ENCODE results near the gene ADORA2B.
"Not testable (repeated sequence)": the region's sequence is repeated elsewhere in the genome, so short reads cannot be mapped to it uniquely, and the experiment has no call there.

ADORA2B gene

GRCh38 chr17:15944759-15945526 lies at the start of gene ADORA2B:
ADORA2B (plus strand) TSS chr17:15945130; CDS start chr17:15945249, 119 bp downstream.
- DNase-seq = peak; percentile 8

DNA sequence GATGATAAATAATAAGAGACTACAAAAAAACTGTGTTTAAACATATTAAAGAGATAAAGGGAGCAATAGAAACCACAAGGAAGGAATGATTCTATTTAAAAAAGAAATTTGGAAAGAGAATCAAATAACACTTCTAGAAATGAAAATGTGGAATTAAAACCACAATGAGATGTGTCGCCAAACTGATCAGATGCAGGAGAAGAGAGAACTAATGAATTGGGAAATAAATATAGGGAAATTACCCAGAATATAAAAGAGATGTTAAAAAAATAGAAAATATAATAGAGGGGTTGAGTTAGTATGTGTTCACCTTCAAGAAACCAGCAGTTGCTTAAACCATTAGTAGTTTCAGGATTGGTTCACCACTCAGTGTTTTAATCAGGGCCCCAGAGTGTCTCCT lies 48.7 kb upstream of the ADORA2B start:
- no peak for DNase-seq

- no peak for DNase-seq
These were observed 48.1 kb upstream of the ADORA2B start for GRCh38 chr17:15896834-15897233.

DNA sequence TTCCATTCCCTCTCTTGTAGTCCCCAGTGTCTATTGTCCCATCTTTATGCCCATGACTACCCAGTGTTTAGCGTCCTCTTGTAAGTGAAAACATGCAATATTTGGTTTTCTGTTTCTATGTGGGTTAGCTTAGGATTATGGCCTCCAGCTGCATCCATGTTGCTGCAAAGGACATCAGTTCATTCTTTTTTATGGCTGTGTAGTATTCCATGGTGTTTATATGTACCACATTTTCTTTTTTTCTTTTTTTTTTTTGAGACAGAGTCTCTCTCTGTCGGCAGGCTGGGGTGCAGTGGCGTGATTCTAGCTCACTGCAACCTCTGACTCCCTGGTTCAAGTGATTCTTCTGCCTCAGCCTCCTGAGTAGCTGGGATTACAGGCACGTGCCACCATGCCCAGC lies 45.3 kb upstream of the ADORA2B start:
- not testable (repeated sequence) for DNase-seq

GRCh38 chr17:15900871-15901270 lies 44.1 kb upstream of the ADORA2B start:
- peak; percentile 53 for DNase-seq

GRCh38 chr17:15905236-15905635 lies 39.7 kb upstream of the ADORA2B start:
- not testable (repeated sequence) for DNase-seq

GRCh38 chr17:15907290-15907689 lies 37.6 kb upstream of the ADORA2B start:
- no peak for DNase-seq

- no peak for DNase-seq
These were observed 36.6 kb upstream of the ADORA2B start for GRCh38 chr17:15908378-15908777.

DNA sequence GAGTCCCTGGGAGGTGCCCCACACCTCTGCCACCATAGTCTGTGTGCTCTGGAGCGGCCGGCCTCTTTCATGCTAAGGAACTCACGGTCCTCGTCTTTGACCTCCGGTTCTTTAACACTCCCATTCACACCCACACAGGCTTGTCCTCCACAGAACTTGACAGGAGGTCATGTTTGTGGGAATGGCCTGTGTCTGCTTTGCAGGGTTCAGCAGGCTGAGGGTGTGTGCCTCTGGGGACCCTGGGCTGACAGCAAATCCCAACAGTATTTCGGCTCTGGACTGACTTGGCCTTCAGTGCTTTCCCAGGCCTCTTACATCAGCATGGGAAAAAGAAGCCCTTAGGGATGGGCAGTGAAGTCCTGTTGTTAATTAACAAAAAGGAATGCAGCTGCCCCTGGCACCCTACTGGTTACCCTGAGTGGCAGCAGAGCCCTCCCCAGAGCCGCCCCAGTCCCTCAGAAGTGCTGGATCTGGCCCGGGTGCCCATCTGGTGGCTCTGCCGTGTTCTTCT lies 35.4 kb upstream of the ADORA2B start:
- DNase-seq = no peak

GRCh38 chr17:15910791-15911190 lies 34.1 kb upstream of the ADORA2B start:
- DNase-seq = no peak

GRCh38 chr17:15911701-15912100 lies 33.2 kb upstream of the ADORA2B start:
- DNase-seq = not testable (repeated sequence)

GRCh38 chr17:15912416-15912955 lies 32.4 kb upstream of the ADORA2B start:
- DNase-seq = no peak

DNA sequence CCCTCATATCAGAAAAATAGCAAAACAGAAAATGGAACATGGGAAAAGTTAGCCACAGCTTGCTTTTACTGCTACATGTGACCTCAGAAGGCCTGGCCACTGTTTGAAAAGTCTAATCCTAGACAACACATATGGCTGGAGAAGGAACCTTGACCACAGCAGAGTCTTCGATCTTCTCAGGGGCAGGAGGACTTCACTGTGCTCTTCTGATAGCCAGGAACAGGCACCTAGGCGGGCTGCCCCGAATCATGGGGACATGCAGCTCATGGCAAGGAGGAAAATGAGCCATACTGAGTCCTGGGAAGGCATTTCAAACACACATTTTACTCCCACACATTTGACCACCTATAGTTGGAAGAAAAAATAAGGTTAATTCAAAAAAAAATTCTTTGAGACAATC lies 31.1 kb upstream of the ADORA2B start:
- DNase-seq = no peak

DNA sequence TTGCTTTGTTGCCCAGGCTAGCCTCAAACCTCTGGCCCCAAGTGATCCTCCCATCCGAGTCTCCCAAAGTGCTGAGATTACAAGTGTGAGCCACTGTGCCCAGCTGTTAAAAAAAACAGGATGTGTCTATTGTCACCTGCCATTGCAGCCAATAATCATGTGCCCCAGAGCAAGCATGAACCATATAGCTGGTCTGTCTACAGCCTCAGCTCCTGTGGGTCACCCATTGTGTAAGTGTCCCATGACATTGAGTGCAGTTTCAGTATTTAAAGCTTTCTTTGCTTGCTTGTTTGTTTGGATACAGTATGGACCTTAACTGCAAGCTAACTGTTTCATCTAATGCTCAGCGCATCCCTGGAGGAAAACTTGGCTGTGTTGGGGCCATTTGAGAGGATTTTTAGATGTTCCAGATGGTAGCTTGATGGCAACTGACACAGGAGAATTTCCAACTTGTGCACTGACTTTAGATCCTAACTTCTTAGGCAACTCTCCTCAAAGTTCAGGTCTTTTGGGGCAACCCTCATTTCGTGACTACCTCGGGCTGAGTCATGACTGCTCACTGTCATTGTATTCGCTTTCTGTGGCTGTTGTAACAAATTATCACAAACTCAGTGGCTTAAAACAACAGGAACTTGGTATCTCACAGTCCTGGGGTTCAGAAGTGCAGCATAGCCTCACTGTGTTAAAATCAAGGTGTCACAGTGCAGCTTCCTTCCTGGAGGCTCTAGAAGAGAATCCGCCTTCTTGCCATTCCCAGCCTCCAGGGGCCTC lies 30.3 kb upstream of the ADORA2B start:
- no peak for DNase-seq

DNA sequence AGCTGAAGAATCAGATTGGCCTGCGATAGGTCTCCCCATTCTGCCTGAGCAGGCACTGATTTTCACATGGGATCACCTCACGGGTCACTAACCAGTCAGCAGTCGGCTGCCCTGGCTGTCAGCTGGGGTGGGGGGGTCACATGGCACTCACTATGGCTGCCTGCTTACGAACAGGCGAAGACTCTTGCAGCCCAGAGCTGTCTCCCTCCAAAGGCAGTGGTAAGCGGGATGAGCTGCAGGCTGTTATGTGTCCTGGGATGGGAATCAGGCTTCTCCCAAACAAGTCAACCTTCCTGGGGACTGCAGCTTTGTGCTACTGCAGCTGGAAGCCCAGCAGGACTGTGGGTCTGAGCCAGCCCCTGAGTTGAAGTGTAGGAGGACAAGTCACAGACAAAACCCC lies 29.0 kb upstream of the ADORA2B start:
- no peak for DNase-seq

DNA sequence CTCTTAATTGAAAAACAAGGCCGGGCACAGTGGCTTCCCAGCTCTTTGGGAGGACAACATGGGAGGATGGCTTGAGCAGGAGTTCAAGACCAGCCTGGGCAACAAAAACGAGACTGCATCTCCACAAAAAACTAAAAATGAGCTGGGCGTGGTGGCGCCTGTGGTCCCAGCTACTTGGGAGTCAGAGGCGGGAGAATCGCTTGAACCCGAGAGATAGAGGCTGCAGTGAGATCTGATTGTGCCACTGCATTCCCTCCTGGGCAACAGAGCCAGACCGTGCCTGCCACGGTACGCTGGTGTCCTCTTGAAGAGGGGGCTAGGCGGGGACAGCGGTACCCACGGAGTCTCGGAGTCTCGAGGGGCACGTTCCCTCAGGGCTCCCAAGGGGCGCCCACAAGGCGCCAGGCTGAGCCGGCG lies 27.9 kb upstream of the ADORA2B start:
- no peak for DNase-seq

- DNase-seq = no peak
These were observed 27.4 kb upstream of the ADORA2B start for GRCh38 chr17:15917438-15918027.

DNA sequence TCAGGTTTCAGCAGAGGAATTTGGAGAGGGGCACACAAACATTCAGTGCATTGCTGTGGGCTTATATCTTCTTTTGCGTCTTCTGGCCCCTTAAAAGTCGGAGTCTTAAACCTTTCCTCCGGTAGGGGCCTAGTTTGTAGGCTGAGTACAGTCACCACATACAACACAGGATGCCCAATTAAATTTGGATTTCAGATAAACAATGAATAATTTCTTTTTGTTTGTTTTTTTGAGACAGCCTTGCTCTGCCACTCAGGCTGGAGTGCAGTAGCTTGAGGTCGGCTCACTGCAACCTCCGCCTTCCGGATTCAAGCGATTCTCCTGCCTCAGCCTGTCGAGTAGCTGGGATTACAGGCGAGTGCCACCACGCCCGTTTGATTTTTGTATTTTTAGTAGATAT lies 26.7 kb upstream of the ADORA2B start:
- DNase-seq = no peak

DNA sequence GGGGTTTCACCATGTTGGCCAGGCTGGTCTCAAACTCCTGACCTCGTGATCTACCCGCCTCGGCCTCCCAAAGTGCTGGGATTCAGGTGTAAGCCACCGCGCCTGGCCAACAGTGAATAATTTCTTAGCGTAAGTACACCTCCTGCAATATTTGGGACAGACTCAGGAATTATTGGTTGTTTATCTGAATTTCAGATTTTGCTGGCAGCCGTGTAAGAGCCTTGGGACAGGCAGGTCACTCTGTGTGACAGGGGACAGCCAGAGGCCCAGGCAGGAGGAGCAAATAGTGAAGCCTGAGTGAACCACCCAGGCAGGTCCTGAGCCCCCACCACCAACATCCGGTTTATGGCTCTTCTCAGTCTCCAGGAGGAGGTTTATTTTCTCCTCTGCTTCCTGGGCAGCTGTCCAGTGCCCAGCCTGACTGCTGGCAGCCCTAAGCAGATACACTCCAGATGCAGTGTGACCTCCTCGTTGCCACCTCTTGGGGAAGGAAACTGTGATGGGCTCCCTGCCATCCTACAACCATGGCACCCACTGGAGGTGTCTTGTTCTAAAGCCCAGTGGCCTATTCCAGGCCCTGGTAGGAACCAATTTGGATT lies 26.2 kb upstream of the ADORA2B start:
- DNase-seq = no peak

- no peak for DNase-seq
These were observed 25.5 kb upstream of the ADORA2B start for GRCh38 chr17:15919466-15919865.

DNA sequence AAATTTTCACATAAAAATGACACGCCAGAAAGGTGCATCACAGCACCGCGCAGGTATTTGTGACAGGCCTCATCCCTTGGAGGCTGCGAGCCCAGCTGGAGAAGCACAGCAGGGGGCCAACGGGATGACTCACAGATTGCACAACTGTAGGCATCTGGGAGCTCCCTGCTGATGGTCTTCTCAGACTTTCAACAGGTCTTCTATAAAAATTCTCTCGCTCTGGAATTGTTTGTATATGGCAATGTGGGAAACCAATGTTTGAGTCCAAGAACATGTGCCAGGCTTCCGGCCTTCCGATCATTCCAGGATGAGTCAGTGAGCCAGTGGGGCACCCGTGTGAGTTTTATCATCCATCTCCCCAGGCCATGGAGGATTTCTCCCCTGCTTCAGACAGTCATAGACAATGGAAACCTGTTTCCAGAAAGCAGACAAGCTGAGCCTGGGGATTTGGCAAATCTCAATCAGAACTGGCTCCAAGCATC lies 24.1 kb upstream of the ADORA2B start:
- DNase-seq = peak; percentile 12

- no peak for DNase-seq
These were observed 23.3 kb upstream of the ADORA2B start for GRCh38 chr17:15921640-15922039.

DNA sequence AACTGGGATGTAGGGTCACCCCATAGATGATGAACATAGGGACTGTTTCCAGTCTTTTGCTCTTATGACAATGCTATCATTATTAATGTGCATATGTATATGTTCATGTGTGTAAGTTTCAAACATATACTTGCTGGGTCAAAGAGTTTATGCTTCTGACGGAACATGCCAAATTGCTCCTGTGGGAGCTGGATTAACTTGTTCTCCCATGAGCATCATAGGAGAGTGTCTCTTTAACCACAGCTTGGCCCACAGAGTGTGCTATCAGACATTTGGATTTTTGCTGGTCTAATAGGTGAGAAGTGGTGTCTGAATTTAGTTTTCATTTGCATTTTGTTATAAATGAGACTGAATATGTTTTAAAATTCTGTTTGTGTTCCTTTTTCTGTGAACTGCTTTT lies 22.3 kb upstream of the ADORA2B start:
- no peak for DNase-seq
